Measurements from ENCODE around the gene WDR13. TPM values are rescaled to one million over a fixed set of nuclear protein-coding genes. Genes with fewer than 3 reads are reported as not detected.

Gene WDR13
- total RNA-seq, 1 experiment from 2014 or later, result 138 TPM

DNA sequence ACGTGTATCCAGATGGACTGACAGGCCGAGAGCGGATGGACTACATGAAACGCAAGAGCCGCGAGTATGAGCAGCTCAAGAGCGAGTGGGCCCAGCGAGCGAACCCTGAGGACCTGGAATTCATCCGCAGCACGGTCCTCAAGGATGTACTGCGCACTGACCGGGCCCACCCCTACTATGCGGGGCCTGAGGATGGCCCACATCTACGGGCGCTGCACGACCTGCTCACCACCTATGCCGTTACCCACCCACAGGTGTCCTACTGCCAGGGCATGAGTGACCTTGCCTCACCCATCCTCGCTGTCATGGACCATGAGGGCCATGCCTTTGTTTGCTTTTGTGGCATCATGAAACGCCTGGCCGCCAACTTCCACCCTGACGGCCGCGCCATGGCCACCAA is 37.7 kb upstream of the WDR13 start:
- POLR2A ChIA-PET, result no interaction called here

DNA sequence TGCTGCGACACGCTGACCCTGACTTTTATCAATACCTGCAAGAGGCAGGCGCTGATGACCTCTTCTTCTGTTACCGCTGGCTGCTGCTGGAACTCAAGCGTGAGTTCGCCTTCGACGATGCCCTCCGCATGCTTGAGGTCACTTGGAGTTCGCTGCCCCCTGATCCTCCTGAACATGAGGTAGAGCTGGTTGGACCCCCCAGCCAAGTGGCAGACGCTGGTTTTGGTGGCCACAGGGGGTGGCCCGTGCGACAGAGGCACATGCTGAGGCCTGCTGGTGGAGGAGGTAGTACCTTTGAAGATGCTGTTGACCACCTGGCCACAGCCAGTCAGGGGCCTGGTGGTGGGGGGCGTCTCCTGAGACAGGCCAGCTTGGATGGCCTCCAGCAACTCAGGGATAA is 37.2 kb upstream of the WDR13 start:
- POLR2A ChIA-PET, result no interaction called here
- H3K4me1 Mint-ChIP-seq (ENCODE audit: insufficient read depth, unreplicated experiment), result no peaks in the 10 kb centered on the region
- H3K36me3 Mint-ChIP-seq (ENCODE audit: insufficient read depth, unreplicated experiment), result peaks cover 41% of the 10 kb centered on the region
- TF ChIP-seq, protein P1, sequence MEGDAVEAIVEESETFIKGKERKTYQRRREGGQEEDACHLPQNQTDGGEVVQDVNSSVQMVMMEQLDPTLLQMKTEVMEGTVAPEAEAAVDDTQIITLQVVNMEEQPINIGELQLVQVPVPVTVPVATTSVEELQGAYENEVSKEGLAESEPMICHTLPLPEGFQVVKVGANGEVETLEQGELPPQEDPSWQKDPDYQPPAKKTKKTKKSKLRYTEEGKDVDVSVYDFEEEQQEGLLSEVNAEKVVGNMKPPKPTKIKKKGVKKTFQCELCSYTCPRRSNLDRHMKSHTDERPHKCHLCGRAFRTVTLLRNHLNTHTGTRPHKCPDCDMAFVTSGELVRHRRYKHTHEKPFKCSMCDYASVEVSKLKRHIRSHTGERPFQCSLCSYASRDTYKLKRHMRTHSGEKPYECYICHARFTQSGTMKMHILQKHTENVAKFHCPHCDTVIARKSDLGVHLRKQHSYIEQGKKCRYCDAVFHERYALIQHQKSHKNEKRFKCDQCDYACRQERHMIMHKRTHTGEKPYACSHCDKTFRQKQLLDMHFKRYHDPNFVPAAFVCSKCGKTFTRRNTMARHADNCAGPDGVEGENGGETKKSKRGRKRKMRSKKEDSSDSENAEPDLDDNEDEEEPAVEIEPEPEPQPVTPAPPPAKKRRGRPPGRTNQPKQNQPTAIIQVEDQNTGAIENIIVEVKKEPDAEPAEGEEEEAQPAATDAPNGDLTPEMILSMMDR (IDR thresholded peaks at IDR 0.05; ENCODE audit: unreplicated experiment), result no peak
- H3K9me3 Mint-ChIP-seq (ENCODE audit: unreplicated experiment), result no peaks in the 10 kb centered on the region
- no peak overlapping the region for H3K4me3 Mint-ChIP-seq (ENCODE audit: unreplicated experiment)
- intact Hi-C loops (cut with micrococcal nuclease), result no loop called here
- CTCF ChIA-PET, result interaction anchor here (0.9 kb wide), 1 partner anchor 29 kb away, joined by 3 read pairs; no protein-coding TSS in a partner anchor
- H3K27me3 Mint-ChIP-seq (ENCODE audit: insufficient read depth, unreplicated experiment), result no peaks in the 10 kb centered on the region
- BruUV-seq (replicated peaks), result no TSS peak
- no peak overlapping the region for H3K27ac Mint-ChIP-seq (ENCODE audit: low read depth, unreplicated experiment)
- DNase-seq (ENCODE audit: unreplicated experiment), result no peak

More for the DNA sequence above, 37.7 kb upstream of the WDR13 start:
- Mint-ChIP-seq H3K9me3 (ENCODE audit: unreplicated experiment) (no peaks in the 10 kb centered on the region), H3K27ac (ENCODE audit: low read depth, unreplicated experiment) (no peak overlapping the region), H3K36me3 (ENCODE audit: insufficient read depth, unreplicated experiment) (peaks cover 41% of the 10 kb centered on the region), H3K4me1 (ENCODE audit: insufficient read depth, unreplicated experiment) (no peaks in the 10 kb centered on the region), H3K4me3 (ENCODE audit: unreplicated experiment) (no peak overlapping the region), H3K27me3 (ENCODE audit: insufficient read depth, unreplicated experiment) (no peaks in the 10 kb centered on the region)
- intact Hi-C loops (cut with micrococcal nuclease), result no loop called here
- CTCF ChIA-PET, result interaction anchor here (0.6 to 0.9 kb wide), 2 partner anchors 29 to 78 kb away, joined by 3 read pairs; no protein-coding TSS in a partner anchor
- TF ChIP-seq, protein P1 (IDR thresholded peaks at IDR 0.05; ENCODE audit: unreplicated experiment), result no peak
- no peak for DNase-seq (ENCODE audit: unreplicated experiment)
- BruUV-seq (replicated peaks), result no TSS peak

DNA sequence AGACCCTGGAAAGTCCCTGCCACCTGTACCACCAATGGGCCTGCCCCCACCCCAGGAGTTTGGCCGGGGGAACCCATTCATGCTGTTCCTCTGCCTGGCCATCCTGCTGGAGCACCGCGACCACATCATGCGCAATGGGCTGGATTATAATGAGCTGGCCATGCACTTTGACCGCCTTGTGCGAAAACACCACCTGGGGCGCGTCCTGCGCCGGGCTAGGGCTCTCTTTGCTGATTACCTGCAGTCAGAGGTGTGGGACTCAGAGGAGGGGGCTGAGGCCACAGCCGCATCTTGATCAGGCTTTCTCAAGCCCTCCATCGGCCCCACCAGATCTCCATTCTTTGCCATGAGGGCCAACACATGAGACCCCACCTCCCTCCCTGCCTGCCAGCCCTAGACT is 36.6 kb upstream of the WDR13 start:
- Mint-ChIP-seq H3K4me3 (ENCODE audit: unreplicated experiment) (no peak overlapping the region), H3K27me3 (ENCODE audit: insufficient read depth, unreplicated experiment) (no peaks in the 10 kb centered on the region), H3K9me3 (ENCODE audit: unreplicated experiment) (no peaks in the 10 kb centered on the region), H3K27ac (ENCODE audit: low read depth, unreplicated experiment) (no peak overlapping the region), H3K36me3 (ENCODE audit: insufficient read depth, unreplicated experiment) (peaks cover 35% of the 10 kb centered on the region), H3K4me1 (ENCODE audit: insufficient read depth, unreplicated experiment) (no peaks in the 10 kb centered on the region)
- no TSS peak for BruUV-seq (replicated peaks)
- CTCF ChIA-PET, result interaction anchor here (0.5 kb wide), 1 partner anchor 87 kb away, joined by 6 read pairs; no protein-coding TSS in a partner anchor
- DNase-seq (ENCODE audit: unreplicated experiment), result no peak
- TF ChIP-seq, protein P1 (IDR thresholded peaks at IDR 0.05; ENCODE audit: unreplicated experiment), result no peak
- POLR2A ChIA-PET, result interaction anchor here (0.7 kb wide), 1 partner anchor 234 kb away, joined by 3 read pairs; no protein-coding TSS in a partner anchor
- intact Hi-C loops (cut with micrococcal nuclease), result no loop called here

DNA sequence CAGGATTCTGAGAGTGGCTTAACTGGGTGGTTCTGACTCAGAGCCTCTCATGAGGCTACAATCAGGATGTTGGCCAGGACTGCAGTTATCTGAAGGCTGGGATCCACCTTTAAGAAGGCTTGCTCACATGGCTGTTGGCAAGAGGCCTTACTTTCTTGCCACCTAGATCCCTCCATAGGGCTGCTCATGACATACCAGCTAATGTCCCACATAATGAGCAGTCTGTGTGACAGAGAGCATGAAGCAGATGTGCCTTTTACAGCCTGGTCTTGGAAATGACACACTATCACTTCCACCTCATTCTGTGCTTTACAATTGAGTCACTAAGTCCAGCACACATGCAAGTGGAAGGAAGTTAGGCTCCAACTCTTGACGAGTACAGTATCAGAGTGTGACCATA is 27.3 kb upstream of the WDR13 start:
- H3K4me3 Mint-ChIP-seq (ENCODE audit: unreplicated experiment), result no peak overlapping the region
- no peaks in the 10 kb centered on the region for H3K9me3 Mint-ChIP-seq (ENCODE audit: unreplicated experiment)
- no peak for DNase-seq (ENCODE audit: unreplicated experiment)
- ChIA-PET CTCF (interaction anchor here (0.8 kb wide), 1 partner anchor 25 kb away, joined by 3 read pairs; no protein-coding TSS in a partner anchor), POLR2A (no interaction called here)
- no peak overlapping the region for H3K27ac Mint-ChIP-seq (ENCODE audit: low read depth, unreplicated experiment)
- peaks cover 6% of the 10 kb centered on the region for H3K4me1 Mint-ChIP-seq (ENCODE audit: insufficient read depth, unreplicated experiment)
- H3K27me3 Mint-ChIP-seq (ENCODE audit: insufficient read depth, unreplicated experiment), result no peaks in the 10 kb centered on the region
- TF ChIP-seq, protein P1 (IDR thresholded peaks at IDR 0.05; ENCODE audit: unreplicated experiment), result no peak
- intact Hi-C loops (cut with micrococcal nuclease), result no loop called here
- no TSS peak for BruUV-seq (replicated peaks)
- peaks cover 5% of the 10 kb centered on the region for H3K36me3 Mint-ChIP-seq (ENCODE audit: insufficient read depth, unreplicated experiment)
